ENCODE data around the gene SLCO6A1. TPM values are rescaled to one million over a fixed set of nuclear protein-coding genes. Genes with fewer than 3 reads are reported as not detected.

SLCO6A1 gene
- total RNA-seq, 1 experiment from 2014 or later, result not detected

Other genes with a start within 250 kb of the SLCO6A1 start
- gene SLCO4C1, start 202.7 kb downstream of the SLCO6A1 start, total RNA-seq (2014; rRNA removed; shearing (Covaris generic); ENCODE audit: low replicate concordance), result 4.1 and 4.4 TPM in 2 replicates